ENCODE results near the gene MRRF.

DNA sequence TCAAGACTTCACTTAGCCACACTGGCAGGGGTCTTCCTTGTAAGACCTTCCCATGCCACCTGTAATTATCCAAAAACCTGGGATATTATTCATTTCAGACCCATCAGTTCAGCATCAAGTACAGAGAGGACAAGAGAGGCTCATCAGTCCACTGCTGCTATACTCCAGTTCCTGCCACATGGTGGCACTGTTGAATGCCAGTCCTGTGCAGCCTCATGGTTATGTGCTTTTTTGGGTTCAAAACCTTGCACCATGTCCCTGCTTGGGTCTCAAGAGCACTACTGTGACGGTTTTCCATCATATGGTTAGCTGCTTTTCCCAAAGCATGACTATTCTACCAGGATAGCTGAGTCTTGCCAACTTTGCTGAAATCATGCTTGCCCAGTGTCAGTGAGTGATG lies 114.7 kb downstream of the MRRF start:
- TF ChIP-seq, protein P1, sequence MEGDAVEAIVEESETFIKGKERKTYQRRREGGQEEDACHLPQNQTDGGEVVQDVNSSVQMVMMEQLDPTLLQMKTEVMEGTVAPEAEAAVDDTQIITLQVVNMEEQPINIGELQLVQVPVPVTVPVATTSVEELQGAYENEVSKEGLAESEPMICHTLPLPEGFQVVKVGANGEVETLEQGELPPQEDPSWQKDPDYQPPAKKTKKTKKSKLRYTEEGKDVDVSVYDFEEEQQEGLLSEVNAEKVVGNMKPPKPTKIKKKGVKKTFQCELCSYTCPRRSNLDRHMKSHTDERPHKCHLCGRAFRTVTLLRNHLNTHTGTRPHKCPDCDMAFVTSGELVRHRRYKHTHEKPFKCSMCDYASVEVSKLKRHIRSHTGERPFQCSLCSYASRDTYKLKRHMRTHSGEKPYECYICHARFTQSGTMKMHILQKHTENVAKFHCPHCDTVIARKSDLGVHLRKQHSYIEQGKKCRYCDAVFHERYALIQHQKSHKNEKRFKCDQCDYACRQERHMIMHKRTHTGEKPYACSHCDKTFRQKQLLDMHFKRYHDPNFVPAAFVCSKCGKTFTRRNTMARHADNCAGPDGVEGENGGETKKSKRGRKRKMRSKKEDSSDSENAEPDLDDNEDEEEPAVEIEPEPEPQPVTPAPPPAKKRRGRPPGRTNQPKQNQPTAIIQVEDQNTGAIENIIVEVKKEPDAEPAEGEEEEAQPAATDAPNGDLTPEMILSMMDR (IDR thresholded peaks at IDR 0.05) = no peak
- TF ChIP-seq POLR2A (IDR thresholded peaks at IDR 0.05) = no peak
